Heart left ventricle (tissue), 13 donors: ENCODE data around the gene ZNF440.

Experiments
- CTCF ChIP-seq, 12 donors: fragments of 200-600 bp; sonication (generic) in 4 of 12; IDR thresholded peaks; one replicate each; pipeline versions ENCODE4 v1.5.0 to v1.8.0; 2018 to 2022; ENCODE audit warnings: antibody characterized with exemption in 12 of 12, mild to moderate bottlenecking in 5 of 12
- POLR2A ChIP-seq, 2 donors: fragments of 450-650 bp; IDR thresholded peaks; one replicate each; pipeline ENCODE4 v1.6.1; 2017; ENCODE audit warnings: antibody characterized with exemption in 2 of 2, mild to moderate bottlenecking in 2 of 2, moderate library complexity in 2 of 2
- donor health status: ischemic (EF 13 %, LVEDD 7.1; RV severe dilation, severe dysfunction).
- donor health status: DM: no; HTN: yes; CAD: no.
- donor health status: DM: no; HTN: no; CAD: no.
- donor health status: ischemic (EF 25% LVEDD 6.9; RV normal size, moderate dysfunction).
- donor health status: ischemic (EF 25% LVEDD 5.7; RV mildly dilated, moderate dysfunction).
- donor health status: ischemic (EF 35%, LVEDD 5.7; RV mildly dilated, moderate dysfunction).
- donor health status: nonischemic (EF 11% LVEDD 7.7; RV severe dilation, severe dysfunction).
- donor health status: DM: yes; HTN: yes; CAD: no.
- donor health status: PGD.
- donor health status: ischemic (EF 29% LVEDD 5.4; RV normal size, mild dysfunction).
- donor health status: nonischemic (EF 23%, LVEDD 6.1; RV moderate dilation, normal function).

- no peak for TF ChIP-seq CTCF (IDR thresholded peaks at IDR 0.05)
- no peak for TF ChIP-seq POLR2A (IDR thresholded peaks at IDR 0.05)
Measured at GRCh38 chr19:11882606-11883005, 68.5 kb downstream of the ZNF440 start.
